ENCODE measurements around the gene PLP2.
"Not testable (repeated sequence)": the region's sequence is repeated elsewhere in the genome, so short reads cannot be mapped to it uniquely, and the experiment has no call there.

PLP2 gene, protein sequence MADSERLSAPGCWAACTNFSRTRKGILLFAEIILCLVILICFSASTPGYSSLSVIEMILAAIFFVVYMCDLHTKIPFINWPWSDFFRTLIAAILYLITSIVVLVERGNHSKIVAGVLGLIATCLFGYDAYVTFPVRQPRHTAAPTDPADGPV

DNA sequence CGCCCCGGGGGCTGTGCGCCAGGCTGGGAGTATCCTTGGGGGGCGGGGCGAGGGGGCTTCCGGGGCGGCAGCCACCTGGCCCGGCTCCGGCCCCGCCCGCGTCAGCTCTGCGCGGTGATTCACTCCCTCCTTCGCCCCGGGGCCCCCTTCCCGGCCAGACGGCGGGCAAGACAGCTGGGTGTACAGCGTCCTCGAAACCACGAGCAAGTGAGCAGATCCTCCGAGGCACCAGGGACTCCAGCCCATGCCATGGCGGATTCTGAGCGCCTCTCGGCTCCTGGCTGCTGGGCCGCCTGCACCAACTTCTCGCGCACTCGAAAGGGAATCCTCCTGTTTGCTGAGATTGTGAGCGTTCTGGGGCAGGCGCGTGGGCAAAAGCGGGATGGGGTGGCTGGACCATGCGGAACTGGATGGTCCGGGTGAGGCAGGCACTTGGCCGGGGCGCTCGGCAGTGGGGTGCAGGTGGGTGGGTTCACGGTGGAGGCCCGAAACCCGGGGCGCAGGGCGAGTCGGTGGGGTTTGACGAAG is at the start of gene PLP2:
Gene PLP2, plus strand, starts transcription at position 147 of the 528 bp plus-strand sequence. Its CDS starts 103 bp downstream, at position 250.
- in situ Hi-C loops (cut with MboI; ENCODE audit: low sequenced_read_pairs): no loop called here

DNA sequence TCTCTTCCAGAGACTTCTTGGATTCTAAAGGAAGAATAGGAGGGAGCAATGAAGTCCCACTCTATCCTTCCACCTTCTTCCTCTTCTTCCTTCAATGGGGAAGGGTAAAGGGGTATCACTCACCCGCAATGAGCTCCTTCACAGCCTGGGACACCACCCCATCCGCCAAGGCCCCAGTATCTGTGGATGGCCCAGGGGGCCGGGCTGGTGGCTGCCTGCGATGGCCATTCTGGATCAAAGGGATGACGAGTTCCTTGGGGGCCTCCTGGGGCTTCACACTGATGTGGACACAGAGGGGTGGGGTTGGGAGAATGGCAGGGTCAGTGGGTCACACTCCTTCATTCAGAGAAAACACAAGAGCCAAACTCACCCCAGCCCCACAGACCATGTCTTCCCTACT is 49.2 kb upstream of the PLP2 start:
- in situ Hi-C loops (cut with MboI; ENCODE audit: low sequenced_read_pairs): no loop called here

DNA sequence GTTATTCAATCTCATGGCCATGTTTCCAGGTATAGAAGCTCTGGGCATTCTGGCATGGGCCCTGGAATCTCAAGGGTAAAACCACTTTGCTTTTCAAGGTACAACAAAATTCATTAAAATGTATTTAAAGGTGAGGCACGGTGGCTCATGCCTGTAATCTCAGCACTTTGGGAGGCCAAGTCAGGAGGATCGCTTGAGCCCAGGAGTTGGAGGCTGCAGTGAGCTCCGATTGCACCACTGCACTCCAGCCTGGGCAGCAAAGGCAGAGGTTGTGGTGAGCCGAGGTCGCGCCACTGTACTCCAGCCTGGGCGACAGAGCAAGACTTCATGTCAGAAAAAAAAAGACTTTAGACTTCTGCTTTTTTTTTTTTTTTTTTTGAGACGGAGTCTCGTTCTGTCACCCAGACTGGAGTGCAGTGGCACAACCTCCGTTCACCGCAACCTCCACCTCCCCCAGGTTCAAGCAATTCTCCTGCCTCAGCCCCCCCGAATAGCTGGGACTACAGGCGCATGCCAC is 43.9 kb upstream of the PLP2 start:
- in situ Hi-C loops (cut with MboI; ENCODE audit: low sequenced_read_pairs): not testable (repeated sequence)

DNA sequence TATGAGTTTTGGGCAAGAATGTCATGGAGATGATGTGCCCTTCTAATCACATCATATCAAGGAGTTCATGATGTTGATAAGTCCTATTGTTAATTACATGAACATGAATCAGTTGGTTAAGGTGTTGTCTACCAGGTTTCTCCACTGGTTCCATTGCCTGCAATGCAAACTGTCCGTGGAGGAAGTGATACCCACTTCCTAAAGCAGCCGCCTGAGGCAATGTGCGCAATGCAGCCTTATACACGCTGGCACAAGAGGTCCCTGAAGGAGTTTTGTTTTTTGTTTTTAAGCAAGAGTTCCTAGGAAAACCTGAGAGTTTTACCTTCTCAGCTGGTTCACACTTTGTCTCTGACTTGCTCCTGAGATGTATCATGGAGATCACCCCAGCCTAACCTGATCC is 42.3 kb upstream of the PLP2 start:
- in situ Hi-C loops (cut with MboI; ENCODE audit: low sequenced_read_pairs): no loop called here

DNA sequence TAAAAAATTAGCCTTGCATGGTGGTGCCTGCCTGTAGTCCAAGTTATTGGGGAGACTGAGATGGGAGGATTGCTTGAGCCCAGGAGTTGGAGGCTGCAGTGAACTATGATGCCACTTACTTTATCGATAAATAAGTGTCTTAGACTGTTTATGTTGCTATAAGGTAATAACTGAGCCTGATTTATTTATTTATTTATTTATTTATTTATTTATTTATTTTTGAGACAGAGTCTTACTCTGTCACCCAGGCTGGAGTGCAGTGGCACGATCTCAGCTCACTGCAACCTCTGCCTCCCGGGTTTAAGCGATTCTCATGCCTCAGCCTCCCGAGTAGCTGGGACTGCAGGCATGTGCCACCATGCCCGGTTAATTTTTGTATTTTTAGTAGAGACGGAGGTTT is 39.4 kb upstream of the PLP2 start:
- in situ Hi-C loops (cut with MboI; ENCODE audit: low sequenced_read_pairs): not testable (repeated sequence)

DNA sequence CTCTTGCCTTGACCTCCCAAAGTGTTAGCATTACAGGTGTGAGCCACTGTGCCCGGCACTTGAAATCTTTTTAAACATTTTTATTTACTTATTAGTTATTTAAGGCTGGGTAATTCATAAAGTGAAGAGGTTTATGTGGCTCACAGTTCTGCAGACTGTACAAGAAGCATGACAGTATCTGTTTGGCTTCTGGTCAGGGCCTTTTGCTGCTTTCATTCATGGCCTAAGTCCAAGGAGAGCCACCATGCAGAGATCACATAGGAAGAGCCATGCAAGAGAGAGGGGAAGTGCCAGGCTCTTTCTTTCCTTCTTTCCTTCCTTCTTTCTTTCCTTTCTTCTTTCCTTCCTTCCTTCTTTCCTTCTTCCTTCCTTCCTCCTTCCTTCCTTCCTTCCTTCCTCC is 37.9 kb upstream of the PLP2 start:
- in situ Hi-C loops (cut with MboI; ENCODE audit: low sequenced_read_pairs): no loop called here

DNA sequence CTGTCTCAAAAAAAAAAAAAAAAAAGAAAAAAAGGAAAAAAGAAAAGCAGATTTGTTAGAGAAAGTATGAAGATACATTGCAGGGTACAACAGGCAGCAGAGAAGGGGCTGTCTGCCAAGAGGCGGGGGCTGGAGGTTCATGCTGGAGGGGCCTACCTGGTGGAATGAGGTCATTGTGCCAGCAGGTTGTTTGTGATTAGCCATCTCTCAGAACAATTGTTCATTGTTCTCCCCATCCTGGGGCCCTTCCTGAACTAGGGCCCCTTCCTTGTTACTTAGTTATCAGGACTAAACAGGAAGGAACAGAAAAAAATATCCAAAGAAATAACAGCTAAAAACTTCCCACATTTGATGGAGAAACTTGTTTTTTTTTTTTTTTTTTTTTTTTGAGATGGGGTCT is 34.2 kb upstream of the PLP2 start:
- in situ Hi-C loops (cut with MboI; ENCODE audit: low sequenced_read_pairs): no loop called here

DNA sequence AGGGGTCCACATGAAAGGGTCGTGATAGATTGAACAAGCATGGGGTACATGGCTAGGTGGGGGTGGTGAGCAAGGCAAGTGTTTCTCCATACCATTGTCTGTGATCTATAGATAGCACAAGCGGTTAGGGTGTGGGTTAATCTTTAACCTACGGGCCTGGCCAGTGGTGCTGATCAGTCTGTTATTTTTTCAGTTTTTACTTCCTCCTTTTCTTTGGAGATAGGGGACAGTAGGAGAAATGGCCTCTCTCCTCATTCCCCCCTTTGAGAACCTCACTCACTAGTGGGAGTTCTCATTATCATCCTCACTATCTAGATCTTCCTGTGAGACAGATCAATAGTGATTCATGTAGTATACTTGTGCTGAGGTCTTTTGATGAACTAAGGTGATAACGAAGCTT is 32.0 kb upstream of the PLP2 start:
- in situ Hi-C loops (cut with MboI; ENCODE audit: low sequenced_read_pairs): no loop called here

DNA sequence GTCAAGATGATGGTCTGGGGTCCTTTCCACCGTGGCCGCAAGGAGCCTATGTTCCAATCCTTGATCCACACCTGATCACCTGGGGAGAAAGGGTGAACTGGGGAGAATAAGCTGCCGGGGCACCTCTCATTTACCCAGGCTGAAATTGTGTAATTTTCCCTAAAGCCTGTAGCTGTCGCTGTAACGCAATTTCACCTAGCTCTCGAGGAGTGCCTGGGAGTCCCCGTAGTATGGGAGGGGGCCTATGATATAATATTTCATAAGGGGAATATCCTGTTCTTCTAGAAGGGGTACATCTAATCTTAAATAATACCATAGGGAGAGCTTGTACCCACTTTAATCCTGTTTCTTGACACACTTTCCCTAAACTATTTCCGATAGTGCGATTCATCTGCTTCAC is 29.4 kb upstream of the PLP2 start:
- in situ Hi-C loops (cut with MboI; ENCODE audit: low sequenced_read_pairs): not testable (repeated sequence)

DNA sequence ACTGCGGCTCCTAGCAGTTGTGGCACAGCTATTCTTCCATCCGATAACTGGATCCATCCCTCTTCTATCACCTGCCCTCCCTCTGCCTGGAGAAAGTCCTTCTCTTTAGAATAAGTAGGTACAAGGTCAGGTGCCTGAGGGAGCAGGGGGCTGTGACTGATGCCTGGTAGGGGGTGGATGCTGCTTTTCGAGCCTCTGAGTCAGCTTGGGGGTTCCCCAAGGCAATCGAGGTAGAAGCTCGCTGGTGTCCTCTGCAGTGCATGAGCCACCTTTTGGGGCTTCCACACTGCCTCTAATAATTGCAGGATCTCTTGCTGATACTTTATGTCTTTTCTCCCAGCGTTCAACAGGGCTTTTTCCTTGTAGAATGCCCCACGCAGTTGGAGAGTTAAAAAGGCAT is 28.5 kb upstream of the PLP2 start:
- in situ Hi-C loops (cut with MboI; ENCODE audit: low sequenced_read_pairs): not testable (repeated sequence)

DNA sequence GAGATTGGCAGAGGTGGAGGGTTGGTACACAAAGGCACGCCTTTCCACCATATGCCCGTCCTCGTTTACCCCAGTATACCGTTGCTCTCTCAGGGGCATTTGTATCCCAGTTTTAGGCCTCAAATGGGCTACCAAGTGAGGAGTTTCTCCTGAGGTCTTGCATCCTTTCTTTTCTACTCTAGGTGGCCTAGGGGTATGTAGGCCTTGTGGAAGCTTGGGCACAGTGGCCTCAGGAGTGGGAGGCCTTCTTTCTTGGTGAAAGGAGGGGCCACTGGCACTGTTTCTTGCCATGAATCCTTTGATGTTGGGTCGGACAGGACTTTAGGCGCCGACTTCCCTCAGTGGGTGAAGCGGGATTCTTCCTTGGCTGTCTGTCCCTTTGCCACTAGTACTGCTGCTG is 24.4 kb upstream of the PLP2 start:
- in situ Hi-C loops (cut with MboI; ENCODE audit: low sequenced_read_pairs): no loop called here

DNA sequence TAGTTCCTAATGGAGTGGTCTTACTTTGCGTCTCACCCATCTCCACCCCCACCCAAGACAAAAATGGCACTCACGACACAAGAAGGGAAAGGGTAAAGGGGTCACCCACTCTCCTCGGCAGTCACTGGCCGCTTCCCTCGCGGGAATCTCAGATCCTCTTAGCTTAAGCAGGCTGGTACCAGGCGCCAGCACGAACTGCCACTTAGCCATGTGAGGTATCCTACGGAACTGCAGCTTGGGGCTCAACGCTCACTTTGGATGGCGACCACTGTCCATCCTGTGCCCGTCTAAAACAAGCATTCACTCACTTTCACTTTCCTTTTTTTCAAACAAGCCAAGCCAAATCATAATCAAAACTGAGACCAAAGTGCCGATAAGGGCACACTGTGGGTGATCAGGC is 23.8 kb upstream of the PLP2 start:
- in situ Hi-C loops (cut with MboI; ENCODE audit: low sequenced_read_pairs): no loop called here

DNA sequence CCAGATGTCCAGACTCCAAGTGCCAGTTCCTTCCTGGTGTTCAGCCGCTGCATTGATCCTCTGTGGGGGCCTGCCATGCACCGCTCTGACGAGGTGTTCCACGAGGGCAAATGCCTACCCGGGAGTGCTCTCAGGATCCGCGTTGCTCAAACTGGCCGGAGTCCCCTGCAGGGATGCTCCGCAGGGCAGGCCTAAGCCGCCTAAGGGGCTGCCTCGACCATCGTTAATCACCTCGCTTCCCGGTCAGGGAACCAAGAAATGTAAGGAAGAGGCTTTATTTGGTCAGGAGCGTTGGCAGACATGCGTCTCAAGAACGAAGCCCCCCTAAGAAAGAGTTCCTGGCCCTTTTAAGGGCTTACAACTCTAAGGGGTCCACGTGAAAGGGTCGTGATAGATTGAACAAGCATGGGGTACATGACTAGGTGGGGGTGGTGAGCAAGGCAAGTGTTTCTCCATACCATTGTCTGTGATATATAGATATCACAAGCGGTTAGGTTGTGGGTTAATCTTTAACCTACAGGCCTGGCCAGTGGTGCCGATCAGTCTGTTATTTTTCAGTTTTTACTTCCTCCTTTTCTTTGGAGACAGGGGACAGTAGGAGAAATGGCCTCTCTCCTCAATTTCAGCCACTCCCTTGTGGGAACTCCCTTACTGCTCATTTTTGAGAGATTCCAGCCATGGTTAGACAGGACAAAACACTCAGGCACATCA is 23.2 kb upstream of the PLP2 start:
- in situ Hi-C loops (cut with MboI; ENCODE audit: low sequenced_read_pairs): not testable (repeated sequence)

DNA sequence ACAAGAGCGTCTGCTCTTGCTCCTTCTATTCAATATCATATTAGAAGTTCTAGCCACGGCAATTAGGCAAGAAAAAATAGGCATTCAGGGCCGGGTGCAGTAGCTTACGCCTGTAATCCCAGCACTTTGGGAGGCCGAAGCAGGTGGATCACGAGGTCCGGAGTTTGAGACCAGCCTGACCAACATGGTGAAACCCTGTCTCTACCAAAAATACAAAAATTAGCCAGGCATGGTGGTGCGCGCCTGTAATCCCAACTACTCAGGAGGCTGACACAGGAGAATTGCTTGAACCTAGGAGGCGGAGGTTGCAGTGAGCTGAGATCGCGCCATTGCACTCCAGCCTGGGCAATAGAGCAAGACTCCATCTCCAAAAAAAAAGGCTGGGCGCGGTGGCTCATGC is 22.4 kb upstream of the PLP2 start:
- in situ Hi-C loops (cut with MboI; ENCODE audit: low sequenced_read_pairs): not testable (repeated sequence)

DNA sequence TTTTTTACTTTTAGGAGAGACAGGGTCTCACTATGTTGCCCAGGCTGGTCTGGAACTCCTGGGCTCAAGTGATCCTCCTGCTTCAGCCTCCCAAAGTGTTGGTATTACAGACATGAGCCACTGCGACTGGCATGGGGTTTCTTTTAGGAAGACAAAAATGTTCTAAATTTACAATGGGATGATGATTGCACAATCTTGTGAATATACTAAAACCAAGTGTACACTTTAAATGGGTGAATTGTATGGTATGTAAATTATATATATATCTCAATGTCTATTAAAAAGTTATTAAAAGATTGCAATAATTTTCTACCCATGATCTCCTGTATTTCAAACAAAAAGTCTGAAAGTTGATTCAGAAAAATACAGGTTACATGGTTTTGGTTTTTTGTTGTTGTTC is 18.2 kb upstream of the PLP2 start:
- in situ Hi-C loops (cut with MboI; ENCODE audit: low sequenced_read_pairs): no loop called here

DNA sequence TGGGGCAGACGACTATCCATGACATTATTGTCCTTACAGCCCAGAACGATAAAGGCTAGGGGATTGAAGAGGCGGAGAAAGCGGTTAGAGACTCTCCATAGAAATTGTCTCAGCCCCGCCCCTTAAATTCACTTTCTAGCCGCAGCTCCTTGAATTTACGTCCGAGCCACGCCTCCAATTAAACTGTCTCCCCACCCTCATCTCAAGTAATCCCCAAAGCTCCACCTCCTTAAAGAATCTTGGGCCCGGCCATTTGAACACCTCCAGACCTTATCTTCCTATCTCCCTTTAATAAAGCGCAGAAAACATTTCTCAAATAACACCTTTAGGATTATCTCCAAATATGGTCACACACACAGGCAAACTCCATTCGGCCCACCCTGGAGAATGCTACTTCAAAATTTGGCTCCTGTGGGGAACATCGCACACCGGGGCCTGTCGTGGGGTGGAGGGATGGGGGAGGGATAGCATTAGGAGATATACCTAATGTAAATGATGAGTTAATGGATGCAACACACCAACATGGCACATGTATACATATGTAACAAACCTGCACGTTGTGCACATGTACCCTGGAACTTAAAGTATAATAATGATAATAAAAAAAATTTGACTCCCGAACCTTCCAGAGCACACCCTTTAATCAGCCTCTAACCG is 16.3 kb upstream of the PLP2 start:
- in situ Hi-C loops (cut with MboI; ENCODE audit: low sequenced_read_pairs): no loop called here

DNA sequence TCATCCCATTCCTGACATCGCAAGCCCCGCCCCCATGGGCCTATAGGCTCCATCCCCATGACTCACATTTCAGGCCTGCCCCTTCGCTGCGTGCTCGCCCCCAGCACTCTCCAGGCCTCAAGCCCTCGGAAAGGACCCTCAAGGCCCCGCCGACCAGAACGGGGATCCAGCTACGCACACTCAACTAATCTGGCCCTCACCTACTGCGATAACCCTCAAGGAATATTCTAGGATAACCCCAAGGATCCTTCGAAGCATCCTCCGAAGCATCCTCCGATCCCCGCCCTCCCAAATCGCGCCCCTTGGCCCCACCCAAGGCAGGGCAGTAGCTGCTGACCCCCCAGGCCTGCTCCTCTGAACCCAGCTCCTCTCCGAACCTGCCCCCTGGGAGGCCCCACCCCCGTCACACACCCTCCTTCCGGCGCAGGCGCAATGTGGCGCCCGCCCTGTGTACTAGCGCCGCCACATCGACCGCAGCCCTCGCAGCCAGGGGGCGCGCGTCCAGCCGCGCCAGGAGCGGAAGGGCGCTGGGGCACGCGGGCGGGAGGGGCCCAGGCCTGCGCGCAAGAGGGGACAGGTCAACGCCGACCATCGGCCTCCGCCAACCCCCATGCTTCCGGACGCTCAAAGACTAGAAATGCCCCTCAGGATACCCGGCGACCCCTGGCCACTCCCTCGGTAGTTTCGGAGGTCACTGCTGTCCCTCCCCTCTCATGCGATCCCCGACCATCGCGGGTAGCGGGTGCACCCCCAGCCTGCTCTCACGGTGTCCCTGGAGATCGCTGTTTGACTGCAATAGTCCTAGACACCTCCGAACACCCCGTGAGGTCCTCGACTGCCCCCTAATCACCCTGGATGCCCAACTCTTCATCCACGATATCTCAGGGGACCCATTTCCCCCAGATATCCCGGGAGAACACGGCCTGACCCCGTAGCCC is 15.5 kb upstream of the PLP2 start:
- in situ Hi-C loops (cut with MboI; ENCODE audit: low sequenced_read_pairs): no loop called here

DNA sequence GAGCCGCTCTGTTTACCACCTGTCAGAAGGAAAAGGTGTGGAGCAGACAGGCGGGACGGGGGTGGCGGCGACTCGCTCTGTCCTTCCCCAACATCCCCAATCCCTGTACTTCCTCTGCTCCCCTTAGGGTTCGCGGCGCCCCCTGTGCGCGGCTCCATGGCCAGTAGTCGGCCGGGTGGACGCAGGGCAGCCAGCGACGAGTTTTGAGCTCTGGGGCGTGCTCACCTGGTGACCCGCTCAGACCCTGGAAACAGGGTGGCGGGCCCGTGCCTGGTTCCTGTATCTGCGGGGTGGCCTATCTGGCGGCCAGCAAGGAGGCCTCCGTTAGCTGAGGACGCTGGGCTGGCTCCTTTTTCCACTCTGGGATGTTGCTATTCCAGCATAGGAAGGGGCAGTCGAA is 14.5 kb upstream of the PLP2 start:
- in situ Hi-C loops (cut with MboI; ENCODE audit: low sequenced_read_pairs): no loop called here

DNA sequence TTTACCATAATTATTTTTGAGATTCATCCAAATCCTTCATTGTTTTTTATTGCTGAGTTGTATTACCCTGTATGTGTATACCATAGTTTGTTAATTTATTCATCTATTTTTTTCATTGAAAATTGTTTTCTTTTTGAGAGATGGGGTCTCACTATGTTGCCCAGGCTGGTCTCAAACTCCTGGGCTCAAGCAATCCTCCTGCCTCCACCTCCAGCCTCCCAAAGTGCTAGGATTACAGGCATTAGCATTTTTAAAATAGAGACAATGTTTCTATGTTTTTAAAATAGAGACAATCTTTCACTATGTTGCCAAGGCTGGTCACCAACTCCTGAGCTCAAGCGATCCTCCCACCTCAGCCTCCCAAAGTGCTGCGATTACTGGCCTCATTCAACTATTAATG is 10.8 kb upstream of the PLP2 start:
- in situ Hi-C loops (cut with MboI; ENCODE audit: low sequenced_read_pairs): no loop called here

DNA sequence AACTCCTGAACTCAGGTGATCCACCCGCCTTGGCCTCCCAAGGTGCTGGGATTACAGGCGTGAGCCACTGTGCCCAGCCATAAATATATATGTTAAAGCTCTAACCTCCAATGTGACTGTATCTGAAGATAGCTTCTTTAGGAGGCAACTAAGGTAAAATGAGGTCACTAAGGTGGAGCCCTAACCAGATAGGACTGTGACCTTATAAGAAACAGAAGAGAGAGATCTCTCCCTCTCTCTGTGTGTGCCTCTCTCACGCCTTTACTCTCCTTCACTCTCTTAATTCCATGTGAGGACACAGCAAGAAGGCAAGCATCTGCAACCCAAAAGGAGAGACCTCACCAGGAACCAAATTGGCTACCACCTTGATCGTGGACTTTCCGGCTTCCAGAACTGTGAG is 10.1 kb upstream of the PLP2 start:
- in situ Hi-C loops (cut with MboI; ENCODE audit: low sequenced_read_pairs): no loop called here

DNA sequence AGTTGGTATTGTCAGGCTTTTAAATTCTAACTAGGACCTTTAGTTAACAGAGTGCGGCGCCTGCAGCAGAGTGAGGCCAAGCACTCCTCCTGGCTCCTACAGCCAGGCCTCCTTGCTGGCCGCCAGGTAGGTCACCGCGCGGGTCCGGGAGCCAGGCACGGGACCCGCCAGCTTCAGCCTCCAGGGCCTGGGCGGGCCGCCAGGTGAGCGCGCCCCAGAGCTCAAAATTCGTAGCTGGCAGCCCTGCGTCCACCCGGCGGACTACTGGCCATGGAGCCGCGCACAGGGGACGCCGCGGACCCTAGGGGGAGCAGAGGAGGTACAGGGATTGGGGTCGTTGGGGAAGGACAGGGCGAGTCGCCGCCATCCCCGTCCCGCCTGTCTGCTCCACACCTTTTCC is 9.1 kb upstream of the PLP2 start, which contains the start of gene MAGIX:
Gene MAGIX, plus strand, starts transcription at position 139 of the 400 bp plus-strand sequence. Its CDS starts 132 bp downstream, at position 271.
- in situ Hi-C loops (cut with MboI; ENCODE audit: low sequenced_read_pairs): no loop called here
